K562 (cell line): ENCODE measurements around the gene GJB4. TPM values are rescaled to one million over a fixed set of nuclear protein-coding genes. Genes with fewer than 3 reads are reported as not detected.

Experiments used
- ATAC-seq: fragments of 200-7000 bp; cut with Tn5 transposase; 3 replicates; pipeline ENCODE4 v1.9.1; 2020; ENCODE audit warnings: moderate library complexity
- BruUV-seq: library from RNA; stranded (reverse); fragments of 400-500 nt; replicated peaks from 2 replicates; lab custom pipeline; 2021; lab: Mats Ljungman, UMichigan
- CTCF ChIA-PET: fragments of 300-600 bp; formaldehyde crosslinking; extraction: SDS; loops from one replicate; lab custom pipeline; 2021; ENCODE audit warnings: low intra/inter-chr PET ratio; lab: Yijun Ruan, JAX
- POLR2A ChIA-PET: fragments of 300-600, 350-650 bp; sonication (Branson Sonifier 250); formaldehyde crosslinking; extraction: SDS; loops from one replicate; lab custom pipeline; 2021; ENCODE audit warnings: antibody characterized with exemption, inconsistent platforms; lab: Yijun Ruan, JAX
- DNase-seq, 4 experiments: peaks; one replicate each; pipeline versions ENCODE4 v3.0.0 to v3.0.0-alpha.2; 2011 to 2018; ENCODE audit warnings: low spot score in 3 of 4, mixed read lengths in 3 of 4; ENCODE audit errors: extremely low read depth in 1 of 4
- FAIRE-seq: peaks from 2 replicates; lab custom pipeline; 2011; peaks lifted over from hg19 to GRCh38; lab: Jason Lieb, UNC
- H2AFZ ChIP-seq: 2 replicates; pipeline ENCODE4 v1.6.0; 2011; ENCODE audit warnings: low read depth, low read length, control low read depth, inconsistent platforms
- H3K27ac ChIP-seq: fragments of 200-600 bp; 3 replicates; pipeline ENCODE4 v1.8.0; 2011; ENCODE audit warnings: low read depth, mild to moderate bottlenecking, control low read depth, inconsistent platforms, low read length, moderate library complexity, mixed read lengths; ENCODE audit errors: extremely low read depth
- H3K27me3 ChIP-seq, 2 experiments: fragments of 300-600 bp in 1 of 2; 2 replicates in 1 of 2; 3 replicates in 1 of 2; pipeline versions ENCODE4 v1.6.0 to v1.8.0; 2011; ENCODE audit warnings: inconsistent platforms in 2 of 2, low read length in 2 of 2, mild to moderate bottlenecking in 1 of 2, mixed read lengths in 1 of 2, moderate library complexity in 1 of 2; ENCODE audit not compliant: control insufficient read depth in 2 of 2, insufficient read depth in 2 of 2
- H3K36me3 ChIP-seq: fragments of 300-600 bp; 3 replicates; pipeline ENCODE4 v1.8.0; 2011; ENCODE audit warnings: mild to moderate bottlenecking, low read length, inconsistent platforms; ENCODE audit not compliant: control insufficient read depth, insufficient read depth
- H3K4me1 ChIP-seq, 2 experiments: fragments of 200-600 bp in 1 of 2; replicated peaks in 1 of 2; 2 replicates in 1 of 2; 3 replicates in 1 of 2; pipeline versions ENCODE4 v1.5.1 to v1.8.0; 2011; ENCODE audit warnings: inconsistent platforms in 2 of 2, low read length in 2 of 2, mild to moderate bottlenecking in 1 of 2, mixed read lengths in 1 of 2, moderate library complexity in 1 of 2; ENCODE audit not compliant: control insufficient read depth in 2 of 2, insufficient read depth in 2 of 2
- H3K4me2 ChIP-seq: 2 replicates; pipeline ENCODE4 v1.6.1; 2011; ENCODE audit warnings: low read length, control low read depth, inconsistent platforms, mixed read lengths; ENCODE audit not compliant: insufficient read depth
- H3K4me3 ChIP-seq: fragments of 200-600 bp; sonication (generic), shearing (Covaris generic); 2 replicates; pipeline ENCODE4 v1.5.1; 2016; ENCODE audit warnings: control low read depth, inconsistent platforms
- H3K79me2 ChIP-seq: fragments of 200-600 bp; 3 replicates; pipeline ENCODE4 v1.8.0; 2011; ENCODE audit warnings: low read length, inconsistent platforms; ENCODE audit not compliant: control insufficient read depth, insufficient read depth
- H3K9ac ChIP-seq, 2 experiments: 2 replicates each; pipeline versions ENCODE4 v1.6.0 to v1.6.1; 2011; ENCODE audit warnings: low read depth in 2 of 2, low read length in 2 of 2, control low read depth in 1 of 2, inconsistent platforms in 1 of 2, mild to moderate bottlenecking in 1 of 2, mixed read lengths in 1 of 2; ENCODE audit not compliant: insufficient read depth in 1 of 2
- H3K9me1 ChIP-seq: one replicate; pipeline ENCODE4 v1.6.0; 2011; ENCODE audit warnings: inconsistent platforms, mild to moderate bottlenecking, low read length, moderate library complexity; ENCODE audit not compliant: control insufficient read depth, insufficient read depth
- H3K9me3 ChIP-seq: replicated peaks from 2 replicates; pipeline ENCODE4 v1.5.1; 2011; ENCODE audit warnings: low read depth, low read length, inconsistent platforms; ENCODE audit not compliant: control insufficient read depth, insufficient read depth
- H4K20me1 ChIP-seq: replicated peaks from 2 replicates; pipeline ENCODE4 v1.6.1; 2011; ENCODE audit warnings: low read length, inconsistent platforms, mixed read lengths; ENCODE audit not compliant: control insufficient read depth, insufficient read depth
- SIN3B ChIP-seq: fragments of 450-650 bp; IDR thresholded peaks from 2 replicates; pipeline ENCODE4 v1.6.1; 2017; ENCODE audit warnings: low read depth, mild to moderate bottlenecking, moderate library complexity
- SREBF1 ChIP-seq: fragments of 150-350 bp; IDR thresholded peaks from 2 replicates; pipeline ENCODE4 v1.6.1; 2014; ENCODE audit warnings: antibody characterized with exemption, low read depth, low read length, borderline replicate concordance
- TEAD4 ChIP-seq, 2 experiments: sonication (generic) in 1 of 2; formaldehyde crosslinking in 1 of 2; IDR thresholded peaks; 2 replicates each; pipeline versions ENCODE4 v1.6.1 to v1.8.0; 2012 to 2022; ENCODE audit warnings: borderline replicate concordance in 1 of 2, inconsistent platforms in 1 of 2, low read length in 1 of 2, mild to moderate bottlenecking in 1 of 2, missing genetic modification reagents in 1 of 2
- ZNF445 ChIP-seq: fragments of 250-450 bp; sonication (Bioruptor Pico); IDR thresholded peaks from 2 replicates; pipeline ENCODE4 v1.4.0; 2020; ENCODE audit warnings: low read depth, mild to moderate bottlenecking, moderate library complexity
- in situ Hi-C: fragments of 300-500 bp; cut with MboI; formaldehyde crosslinking; loops from 4 replicates; pipeline ENCODE4 v1.15.0; 2018; ENCODE audit warnings: inconsistent platforms, mixed read lengths
- intact Hi-C: fragments of 100-400 bp; cut with micrococcal nuclease; formaldehyde crosslinking; loops from 2 replicates; pipeline ENCODE4 v1.14.2; 2022
- polyA plus RNA-seq, 8 experiments: library from polyadenylated mRNA; depleted of rRNA in 4 of 8; stranded (reverse) in 5 of 8; unstranded in 3 of 8; fragments of >200 nt; fragmentation: Nextera tagmentation in 2 of 8; fragmentation: Illumina TruSeq in 1 of 8; extraction: Ambion mirVana in 2 of 8; extraction: Trizol in 1 of 8; gene quantifications; 2 replicates each; pipeline versions ENCODE4 v1.2.1 to v1.2.3, GENCODE V29; 2011 to 2014; ENCODE audit warnings: inconsistent platforms in 1 of 8, missing spikeins in 1 of 8
- total RNA-seq, 7 experiments: library from RNA; depleted of rRNA in 6 of 7; stranded (reverse); fragments of >200 nt in 6 of 7; fragmentation: Illumina TruSeq in 2 of 7; extraction: Trizol in 2 of 7; gene quantifications; 2 replicates each; pipeline versions ENCODE4 v1.2.1 to v1.2.3, GENCODE V29; 2011 to 2021; ENCODE audit warnings: low replicate concordance in 1 of 7
- TF ChIP-seq, protein P1 (sequence below): fragments of 450-650 bp; formaldehyde crosslinking; IDR thresholded peaks from 2 replicates; pipeline ENCODE4 v1.4.0; 2022; ENCODE audit warnings: missing genetic modification characterization
- TF ChIP-seq, protein P2 (sequence below): fragments of 200-800 bp; sonication (Bioruptor generic); IDR thresholded peaks from 2 replicates; pipeline ENCODE4 v1.6.1; 2016; ENCODE audit warnings: missing genetic modification characterization, missing compliant biosample characterization
- TF ChIP-seq, protein P3 (sequence below): sonication (generic); formaldehyde crosslinking; IDR thresholded peaks from 2 replicates; pipeline ENCODE4 v1.9.0; 2022; ENCODE audit warnings: mild to moderate bottlenecking, missing genetic modification reagents
- TF ChIP-seq, protein P4 (sequence below): IDR thresholded peaks from 2 replicates; pipeline ENCODE4 v1.6.1; 2011; ENCODE audit not compliant: insufficient read length; ENCODE audit errors: extremely low read depth

GJB4 gene
- total and polyA plus RNA-seq, 9 of the 15 experiments (the other 6 are each of a cell fraction or from before 2014, with no cell fraction given): 0.03 TPM; not detected in 8

DNA sequence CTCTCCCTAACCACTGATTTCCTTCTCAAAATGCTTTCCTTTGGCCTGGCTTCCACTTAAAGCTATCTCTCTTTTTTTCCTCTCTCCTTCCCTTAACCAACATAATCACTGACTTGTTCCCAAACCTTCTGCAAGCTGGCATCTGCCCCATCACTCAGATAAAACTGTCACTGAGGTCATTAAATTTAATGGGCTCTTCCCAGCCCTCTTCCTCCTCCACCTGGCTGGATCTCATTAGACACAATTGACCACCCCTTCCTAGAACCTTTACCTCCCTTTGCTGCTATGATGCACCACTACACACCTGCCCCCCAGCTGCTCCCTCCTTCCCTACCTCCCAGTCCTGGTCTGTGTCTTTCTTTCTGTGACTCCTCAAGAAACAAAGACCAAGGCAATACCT lies 48.7 kb upstream of the GJB4 start:
- peaks cover 2 to 14% of the 10 kb centered on the region in 2 experiments; a peak in 3 of 5 replicates for H3K27me3 ChIP-seq
- H3K4me3 ChIP-seq: no peak overlapping the region
- ChIA-PET CTCF (no interaction called here), POLR2A (interaction anchor here (1.2 kb wide), 1 partner anchor 17 kb away, joined by 3 read pairs; no protein-coding TSS in a partner anchor)
- H4K20me1 ChIP-seq: no peaks in the 10 kb centered on the region
- no peak overlapping the region for H2AFZ ChIP-seq
- DNase-seq (no peak), ATAC-seq (no peak), FAIRE-seq (no peak)
- no peaks in the 10 kb centered on the region for H3K4me1 ChIP-seq
- H3K36me3 ChIP-seq: no peaks in the 10 kb centered on the region
- no peak for TF ChIP-seq ZNF445
- TF ChIP-seq SIN3B: no peak
- TF ChIP-seq SREBF1: no peak
- TF ChIP-seq, protein P1, sequence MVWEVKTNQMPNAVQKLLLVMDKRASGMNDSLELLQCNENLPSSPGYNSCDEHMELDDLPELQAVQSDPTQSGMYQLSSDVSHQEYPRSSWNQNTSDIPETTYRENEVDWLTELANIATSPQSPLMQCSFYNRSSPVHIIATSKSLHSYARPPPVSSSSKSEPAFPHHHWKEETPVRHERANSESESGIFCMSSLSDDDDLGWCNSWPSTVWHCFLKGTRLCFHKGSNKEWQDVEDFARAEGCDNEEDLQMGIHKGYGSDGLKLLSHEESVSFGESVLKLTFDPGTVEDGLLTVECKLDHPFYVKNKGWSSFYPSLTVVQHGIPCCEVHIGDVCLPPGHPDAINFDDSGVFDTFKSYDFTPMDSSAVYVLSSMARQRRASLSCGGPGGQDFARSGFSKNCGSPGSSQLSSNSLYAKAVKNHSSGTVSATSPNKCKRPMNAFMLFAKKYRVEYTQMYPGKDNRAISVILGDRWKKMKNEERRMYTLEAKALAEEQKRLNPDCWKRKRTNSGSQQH: no peak
- TF ChIP-seq, protein P2, sequence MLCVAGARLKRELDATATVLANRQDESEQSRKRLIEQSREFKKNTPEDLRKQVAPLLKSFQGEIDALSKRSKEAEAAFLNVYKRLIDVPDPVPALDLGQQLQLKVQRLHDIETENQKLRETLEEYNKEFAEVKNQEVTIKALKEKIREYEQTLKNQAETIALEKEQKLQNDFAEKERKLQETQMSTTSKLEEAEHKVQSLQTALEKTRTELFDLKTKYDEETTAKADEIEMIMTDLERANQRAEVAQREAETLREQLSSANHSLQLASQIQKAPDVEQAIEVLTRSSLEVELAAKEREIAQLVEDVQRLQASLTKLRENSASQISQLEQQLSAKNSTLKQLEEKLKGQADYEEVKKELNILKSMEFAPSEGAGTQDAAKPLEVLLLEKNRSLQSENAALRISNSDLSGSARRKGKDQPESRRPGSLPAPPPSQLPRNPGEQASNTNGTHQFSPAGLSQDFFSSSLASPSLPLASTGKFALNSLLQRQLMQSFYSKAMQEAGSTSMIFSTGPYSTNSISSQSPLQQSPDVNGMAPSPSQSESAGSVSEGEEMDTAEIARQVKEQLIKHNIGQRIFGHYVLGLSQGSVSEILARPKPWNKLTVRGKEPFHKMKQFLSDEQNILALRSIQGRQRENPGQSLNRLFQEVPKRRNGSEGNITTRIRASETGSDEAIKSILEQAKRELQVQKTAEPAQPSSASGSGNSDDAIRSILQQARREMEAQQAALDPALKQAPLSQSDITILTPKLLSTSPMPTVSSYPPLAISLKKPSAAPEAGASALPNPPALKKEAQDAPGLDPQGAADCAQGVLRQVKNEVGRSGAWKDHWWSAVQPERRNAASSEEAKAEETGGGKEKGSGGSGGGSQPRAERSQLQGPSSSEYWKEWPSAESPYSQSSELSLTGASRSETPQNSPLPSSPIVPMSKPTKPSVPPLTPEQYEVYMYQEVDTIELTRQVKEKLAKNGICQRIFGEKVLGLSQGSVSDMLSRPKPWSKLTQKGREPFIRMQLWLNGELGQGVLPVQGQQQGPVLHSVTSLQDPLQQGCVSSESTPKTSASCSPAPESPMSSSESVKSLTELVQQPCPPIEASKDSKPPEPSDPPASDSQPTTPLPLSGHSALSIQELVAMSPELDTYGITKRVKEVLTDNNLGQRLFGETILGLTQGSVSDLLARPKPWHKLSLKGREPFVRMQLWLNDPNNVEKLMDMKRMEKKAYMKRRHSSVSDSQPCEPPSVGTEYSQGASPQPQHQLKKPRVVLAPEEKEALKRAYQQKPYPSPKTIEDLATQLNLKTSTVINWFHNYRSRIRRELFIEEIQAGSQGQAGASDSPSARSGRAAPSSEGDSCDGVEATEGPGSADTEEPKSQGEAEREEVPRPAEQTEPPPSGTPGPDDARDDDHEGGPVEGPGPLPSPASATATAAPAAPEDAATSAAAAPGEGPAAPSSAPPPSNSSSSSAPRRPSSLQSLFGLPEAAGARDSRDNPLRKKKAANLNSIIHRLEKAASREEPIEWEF: no peak
- TF ChIP-seq, protein P3, sequence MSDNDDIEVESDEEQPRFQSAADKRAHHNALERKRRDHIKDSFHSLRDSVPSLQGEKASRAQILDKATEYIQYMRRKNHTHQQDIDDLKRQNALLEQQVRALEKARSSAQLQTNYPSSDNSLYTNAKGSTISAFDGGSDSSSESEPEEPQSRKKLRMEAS (CRISPR knock-in tag): no peak
- TF ChIP-seq, protein P4, sequence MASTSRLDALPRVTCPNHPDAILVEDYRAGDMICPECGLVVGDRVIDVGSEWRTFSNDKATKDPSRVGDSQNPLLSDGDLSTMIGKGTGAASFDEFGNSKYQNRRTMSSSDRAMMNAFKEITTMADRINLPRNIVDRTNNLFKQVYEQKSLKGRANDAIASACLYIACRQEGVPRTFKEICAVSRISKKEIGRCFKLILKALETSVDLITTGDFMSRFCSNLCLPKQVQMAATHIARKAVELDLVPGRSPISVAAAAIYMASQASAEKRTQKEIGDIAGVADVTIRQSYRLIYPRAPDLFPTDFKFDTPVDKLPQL: no peak
- no peak for TF ChIP-seq TEAD4 (IDR thresholded peaks at IDR 0.05; ENCODE audit: low read length)
- no peak for TF ChIP-seq TEAD4 (CRISPR knock-in tag; IDR thresholded peaks at IDR 0.05; ENCODE audit: borderline replicate concordance)
- H3K79me2 ChIP-seq: no peaks in the 10 kb centered on the region
- intact Hi-C loops: no loop called here
- no peak overlapping the region for H3K9ac ChIP-seq
- no peak overlapping the region for H3K4me2 ChIP-seq
- BruUV-seq: no TSS peak
- H3K9me1 ChIP-seq: no peaks in the 10 kb centered on the region
- H3K9me3 ChIP-seq: no peaks in the 10 kb centered on the region
- no peak overlapping the region for H3K27ac ChIP-seq
- in situ Hi-C loops: no loop called here
